Stimulated activated CD8-positive, alpha-beta memory T cell treated with anti-CD3 and anti-CD28 coated beads, Interleukin-4, amount 100 ng/mL, for 48 hours (primary cell): Measurements from ENCODE around the gene ENTPD2.

ENCODE experiments used
- DNase-seq: peaks from one replicate; pipeline ENCODE4 v3.0.0-alpha.2; 2020

The ENTPD2 gene

DNA sequence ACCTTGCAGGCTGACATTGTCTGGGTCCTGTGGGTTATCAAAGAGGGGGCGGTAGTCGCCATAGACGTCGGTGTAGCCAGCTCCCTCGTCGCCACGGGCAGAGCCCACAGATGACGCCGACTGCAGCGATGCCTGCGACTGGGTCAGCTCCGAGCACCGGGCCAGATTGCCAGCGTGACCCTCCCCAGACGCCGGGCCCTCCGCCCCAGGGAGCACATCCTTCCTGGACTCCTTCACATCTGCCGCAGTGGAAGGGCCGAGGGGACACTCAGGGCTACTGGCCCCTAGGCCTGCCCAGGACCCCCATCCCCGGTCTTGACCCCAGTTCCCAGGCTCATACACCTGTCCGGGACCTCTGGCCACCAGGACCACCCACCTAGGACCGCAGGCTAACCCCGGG, 39.7 kb downstream of the ENTPD2 start:
- no peak for DNase-seq

DNA sequence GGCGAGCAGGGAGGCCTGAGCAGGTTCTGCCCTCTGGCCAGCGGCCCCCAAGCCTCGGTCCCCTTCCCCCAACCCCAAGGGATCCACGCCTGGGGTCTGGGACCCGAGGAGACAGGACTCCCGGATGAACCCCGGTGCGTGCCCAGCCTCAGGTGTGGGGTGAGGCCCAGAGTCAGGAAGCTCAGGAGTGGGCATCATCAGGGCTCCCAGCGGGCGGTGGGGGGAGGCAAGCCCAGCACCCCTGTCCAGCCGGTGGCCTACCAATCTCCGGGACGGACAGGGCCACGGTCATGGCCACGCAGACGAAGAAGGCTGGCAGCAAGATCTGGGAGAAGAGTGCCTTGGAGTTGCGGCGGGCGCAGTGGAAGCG, 40.3 kb downstream of the ENTPD2 start:
- DNase-seq = no peak

DNA sequence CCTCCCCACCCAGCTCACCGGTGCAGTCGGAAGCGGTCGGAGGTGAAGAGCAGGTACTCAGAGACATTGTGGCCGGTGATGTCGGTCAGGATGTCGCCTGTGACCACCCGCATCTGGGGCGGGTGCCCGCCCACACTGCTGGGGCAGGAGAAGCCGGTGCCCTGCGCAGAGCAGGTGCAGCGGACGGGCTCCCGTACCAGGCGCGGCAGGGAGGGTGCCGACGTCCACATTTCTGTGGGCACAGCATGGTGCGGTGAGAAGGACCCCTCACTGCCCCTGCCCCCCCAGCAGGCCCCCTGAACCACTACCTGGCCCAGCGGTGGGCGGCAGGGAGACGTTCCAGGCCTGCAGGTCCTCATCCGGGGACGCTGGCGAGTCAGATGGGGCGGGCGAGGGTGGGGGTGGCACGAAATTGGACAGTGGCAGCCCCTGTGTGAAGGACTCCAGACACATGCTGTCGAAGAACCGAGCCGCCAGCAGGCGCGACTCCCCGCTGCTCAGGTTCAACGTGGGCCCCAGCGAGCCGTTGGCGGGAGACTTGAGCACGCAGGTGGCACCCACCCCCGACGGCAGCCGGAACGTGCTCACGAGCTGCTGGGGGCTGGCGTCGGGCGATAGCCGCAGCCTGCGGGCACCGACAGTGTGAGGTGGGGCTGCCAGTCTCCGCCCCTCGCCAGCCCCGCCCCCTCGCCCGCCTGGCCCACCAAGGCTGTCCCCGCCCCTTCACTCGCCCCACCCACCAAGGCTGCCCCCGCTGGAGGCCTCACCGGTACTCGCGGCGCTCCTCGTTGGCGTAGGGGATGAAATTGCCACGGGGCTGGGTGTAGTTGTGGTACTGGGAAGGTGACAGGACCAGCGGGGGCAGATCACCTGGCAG, 40.9 kb downstream of the ENTPD2 start:
- DNase-seq = no peak

DNA sequence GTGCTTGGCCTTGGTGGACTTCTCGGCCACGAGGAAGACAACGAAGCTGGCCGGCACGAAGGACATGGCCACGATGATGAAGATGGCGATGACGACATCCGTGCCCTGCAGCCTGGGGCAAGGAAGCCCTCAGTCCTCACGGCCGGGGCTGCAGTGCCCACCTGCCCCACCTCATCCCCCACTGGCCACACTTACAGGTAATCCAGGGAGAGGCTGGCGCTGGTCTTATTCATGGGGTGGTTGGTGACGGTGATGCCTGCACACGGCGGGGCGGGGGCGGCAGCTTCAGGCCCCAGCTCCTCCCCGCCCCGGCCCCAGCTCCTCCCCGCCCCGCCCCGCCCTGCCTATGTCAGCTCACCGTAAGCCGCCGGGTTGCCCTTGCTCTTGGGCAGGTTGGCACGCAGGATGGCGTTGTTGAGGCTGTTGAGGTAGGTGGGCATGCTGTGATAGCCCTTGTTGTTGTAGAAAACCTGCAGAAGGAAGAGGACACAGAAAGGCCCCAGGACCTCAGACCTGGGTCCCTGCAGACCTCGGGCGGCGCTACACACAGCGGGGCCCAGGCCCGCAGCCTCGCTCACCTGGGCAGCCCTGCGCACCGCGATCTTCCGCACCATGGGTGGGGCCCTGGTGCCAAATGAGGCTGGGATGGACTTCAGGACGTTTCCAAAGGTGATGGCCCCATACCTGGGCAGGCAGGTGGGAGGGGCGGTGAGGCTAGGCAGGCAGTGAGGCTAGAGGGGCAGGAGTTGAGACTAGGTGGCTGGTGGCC, 41.8 kb downstream of the ENTPD2 start:
- DNase-seq = no peak

DNA sequence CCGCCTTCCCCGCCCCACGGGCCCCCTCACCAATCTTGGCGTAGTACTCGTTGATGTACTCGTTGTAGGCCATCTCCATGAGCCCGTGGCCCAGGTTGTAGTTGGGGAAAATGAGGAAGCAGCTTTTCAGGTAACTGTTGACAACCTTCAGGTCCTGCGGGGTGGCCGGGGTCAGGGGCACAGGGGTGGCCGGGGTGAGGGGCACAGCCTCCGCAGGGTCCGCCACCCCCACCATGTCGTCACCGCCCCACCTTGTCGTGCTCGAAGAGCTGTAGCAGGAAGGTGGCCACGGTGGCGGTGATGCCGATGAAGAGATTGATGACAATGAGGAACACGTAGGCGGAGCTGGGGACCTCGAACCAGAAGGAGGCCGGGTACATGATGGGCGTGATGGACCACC, 42.7 kb downstream of the ENTPD2 start:
- no peak for DNase-seq

DNA sequence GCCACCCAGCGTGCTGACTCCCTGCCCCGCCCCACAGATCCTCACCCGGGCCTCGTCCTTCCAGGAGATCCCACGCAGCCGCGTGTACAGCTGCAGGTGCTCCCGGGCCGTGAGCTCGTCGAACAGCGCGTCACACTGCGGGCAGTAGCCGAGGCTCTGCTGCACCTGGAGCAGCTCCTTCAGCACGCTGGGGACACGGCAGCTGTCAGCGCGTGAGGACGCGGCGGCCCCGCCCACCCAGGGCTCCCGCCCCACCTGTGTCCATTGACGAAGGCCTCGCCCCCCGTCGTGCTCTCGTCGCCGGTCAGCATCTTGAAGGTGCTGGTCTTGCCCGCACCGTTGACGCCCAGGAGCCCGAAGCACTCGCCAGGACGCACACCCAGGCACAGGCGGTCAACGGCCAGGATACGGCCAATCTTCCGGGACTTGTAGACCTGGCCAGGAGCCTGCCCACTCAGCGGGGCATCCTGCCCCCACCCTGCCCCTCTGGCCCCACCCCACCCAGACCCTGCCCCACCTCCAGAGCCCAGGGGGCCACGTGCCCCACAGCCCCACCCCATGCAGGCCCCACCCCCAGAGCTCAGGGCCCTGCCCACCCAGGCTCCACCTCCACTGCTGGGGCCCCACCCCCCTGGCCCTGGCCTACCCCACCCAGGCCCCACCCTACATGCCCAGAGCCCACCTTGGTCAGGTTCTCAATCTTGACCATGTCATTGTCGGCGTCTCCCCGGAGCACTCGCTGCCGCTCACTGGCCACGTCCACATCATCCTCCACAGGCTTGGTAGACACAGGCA, 43.7 kb downstream of the ENTPD2 start:
- DNase-seq = no peak

DNA sequence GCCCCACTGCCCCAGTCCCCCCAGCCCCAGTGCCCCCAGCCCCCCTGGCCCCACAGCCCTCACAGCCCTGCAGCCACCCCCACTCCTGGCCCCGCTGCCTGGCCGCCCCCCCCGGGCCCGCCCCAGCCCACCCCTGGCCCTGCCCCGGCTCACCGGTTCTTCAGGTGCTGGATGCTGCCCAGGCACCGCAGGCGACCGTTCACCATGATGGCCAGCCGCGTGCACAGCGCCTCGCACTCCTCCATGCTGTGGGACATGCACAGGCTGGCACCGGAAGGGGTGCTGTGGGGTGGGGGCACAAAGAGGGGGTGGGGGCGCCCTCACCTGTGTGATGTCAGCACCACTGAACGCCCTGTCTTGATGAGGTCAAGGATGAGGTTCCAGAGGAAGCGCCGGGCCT, 44.6 kb downstream of the ENTPD2 start:
- DNase-seq = no peak

DNA sequence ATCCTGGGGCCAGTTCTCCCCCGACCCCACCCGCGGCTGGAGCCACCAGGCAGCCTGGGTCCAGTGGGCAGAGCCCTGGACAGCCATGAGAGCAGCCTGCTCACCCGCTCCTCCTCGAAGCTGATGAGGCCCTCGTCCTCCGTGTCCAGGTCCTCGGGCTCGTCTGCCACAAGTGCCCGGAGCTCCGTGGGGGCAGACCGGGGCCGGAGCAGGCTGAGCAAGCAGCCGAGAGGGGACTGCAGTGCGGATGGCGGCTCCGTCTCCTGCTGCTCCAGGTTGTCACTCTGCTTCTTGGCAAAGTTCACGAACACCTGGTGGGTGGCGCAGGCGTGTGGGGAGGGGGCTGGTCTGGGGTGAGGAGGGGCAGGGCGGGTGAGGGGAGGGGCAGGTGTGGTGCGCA, 45.5 kb downstream of the ENTPD2 start:
- no peak for DNase-seq

DNA sequence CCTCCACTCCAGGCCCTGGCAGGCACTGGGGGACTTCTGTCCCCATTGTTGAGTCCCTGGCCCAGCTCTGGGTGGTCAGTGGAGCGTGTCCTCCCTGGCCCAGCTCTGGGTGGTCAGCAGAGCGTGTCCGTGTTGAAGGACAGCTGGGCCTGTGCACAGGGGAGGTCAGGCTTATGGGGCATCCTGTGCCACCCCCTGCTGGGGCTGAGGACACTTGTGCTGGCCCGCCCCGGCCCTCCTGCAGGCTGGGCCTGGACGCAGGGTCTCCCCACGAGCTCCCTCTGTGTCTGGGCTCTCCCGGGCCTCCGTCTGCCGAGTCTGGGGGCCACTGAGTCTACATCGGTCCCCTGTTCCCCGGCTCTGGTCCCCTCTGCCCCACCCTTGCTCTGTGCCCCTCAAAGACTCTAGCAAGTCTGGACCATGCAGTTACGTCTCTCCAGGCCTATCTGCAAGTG, 46.0 kb downstream of the ENTPD2 start:
- DNase-seq = no peak

DNA sequence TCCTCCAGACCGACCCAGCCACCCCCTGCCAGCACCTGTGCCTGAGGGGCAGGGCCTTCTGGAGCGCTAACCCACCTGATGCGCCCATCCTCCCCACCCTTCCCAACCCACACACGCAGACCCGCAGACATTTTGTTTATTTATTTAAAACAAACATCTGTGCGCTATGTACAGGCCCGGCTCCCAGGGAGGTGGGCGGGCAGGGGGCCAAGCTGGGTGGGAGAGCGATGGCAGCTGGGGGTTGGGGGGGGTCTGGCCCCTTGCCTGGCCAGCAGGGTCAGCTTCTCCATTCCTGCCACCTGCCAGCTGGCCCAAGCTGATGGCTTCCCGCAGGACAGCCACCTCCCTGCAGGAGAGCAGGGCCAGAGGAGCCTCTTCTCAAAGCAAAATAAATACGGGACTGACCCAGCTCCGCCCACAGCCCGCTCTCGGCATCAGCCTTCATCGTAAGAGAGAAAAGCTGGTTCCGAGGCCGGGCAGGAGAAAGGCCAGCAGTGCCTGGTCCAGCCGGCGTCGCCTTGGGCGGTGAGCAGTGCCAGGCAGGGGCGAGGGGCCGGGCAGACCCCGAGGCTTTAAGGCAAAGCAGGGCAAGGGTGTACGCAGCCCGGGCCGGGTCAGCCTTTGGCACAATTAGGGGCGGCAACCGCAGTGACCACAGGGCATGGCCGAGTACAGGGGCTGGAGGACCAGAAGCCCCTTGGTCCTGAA, 46.6 kb downstream of the ENTPD2 start:
- DNase-seq = no peak

DNA sequence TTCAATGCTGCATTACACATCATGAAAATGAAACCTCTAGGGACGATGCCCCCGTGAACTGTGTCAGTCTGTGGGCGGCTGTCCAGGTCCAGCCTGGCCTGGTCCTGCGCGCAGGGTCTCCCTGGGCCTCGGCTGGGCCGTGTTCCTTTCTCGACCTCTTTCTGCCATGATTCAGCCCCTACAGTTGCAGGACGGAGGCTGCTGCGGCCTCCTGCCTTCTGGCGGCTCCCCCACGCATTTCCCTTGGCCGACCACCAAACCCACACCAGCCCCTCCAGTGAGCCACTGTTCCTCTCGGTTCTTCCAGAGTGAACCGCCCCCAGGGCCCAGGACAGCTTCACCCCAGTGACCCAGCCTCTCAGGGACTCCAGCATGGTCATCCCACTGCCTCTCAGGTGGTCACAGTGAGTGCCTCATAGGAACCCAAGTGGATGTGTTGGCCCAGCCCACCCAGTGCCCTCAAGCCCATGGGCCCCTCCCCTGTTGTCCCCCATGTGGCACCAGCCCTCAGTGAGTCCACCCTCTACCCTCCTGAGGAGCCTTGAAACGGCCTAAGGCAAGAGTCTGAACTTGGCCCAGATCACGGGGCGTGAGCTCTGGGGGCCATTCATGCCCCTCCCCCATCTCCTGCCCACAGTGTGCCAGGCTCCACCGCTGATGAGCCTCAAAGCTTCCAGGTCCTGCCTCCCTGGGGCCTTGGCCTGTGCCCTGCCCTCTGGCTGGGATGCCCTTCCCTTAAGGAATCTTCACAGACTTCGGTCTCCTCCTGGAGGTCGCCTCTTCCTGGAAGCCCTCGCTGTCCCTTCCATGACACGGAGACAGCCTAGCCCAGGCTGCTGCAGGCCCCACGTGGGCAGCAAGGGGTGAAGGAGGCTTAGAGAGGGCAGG, 47.5 kb downstream of the ENTPD2 start:
- peak; percentile 53 for DNase-seq

DNA sequence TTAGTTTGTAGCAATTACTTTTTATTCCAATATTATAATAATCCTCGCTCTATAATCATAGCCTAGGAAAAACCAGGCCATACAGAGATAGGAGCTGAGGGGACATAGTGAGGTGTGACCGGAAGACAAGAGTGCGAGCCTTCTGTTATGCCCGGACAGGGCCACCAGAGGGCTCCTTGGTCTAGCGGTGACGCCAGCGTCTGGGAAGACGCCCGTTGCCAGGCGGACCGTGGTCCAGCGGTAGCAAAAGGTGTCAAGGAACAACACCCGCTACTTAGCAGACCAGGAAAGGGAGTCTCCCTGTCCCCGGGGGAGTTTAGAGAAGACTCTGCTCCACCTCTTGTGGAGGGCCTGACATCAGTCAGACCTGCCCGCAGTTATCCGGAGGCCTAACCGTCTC, 49.6 kb downstream of the ENTPD2 start:
- DNase-seq = peak; percentile 45

DNA sequence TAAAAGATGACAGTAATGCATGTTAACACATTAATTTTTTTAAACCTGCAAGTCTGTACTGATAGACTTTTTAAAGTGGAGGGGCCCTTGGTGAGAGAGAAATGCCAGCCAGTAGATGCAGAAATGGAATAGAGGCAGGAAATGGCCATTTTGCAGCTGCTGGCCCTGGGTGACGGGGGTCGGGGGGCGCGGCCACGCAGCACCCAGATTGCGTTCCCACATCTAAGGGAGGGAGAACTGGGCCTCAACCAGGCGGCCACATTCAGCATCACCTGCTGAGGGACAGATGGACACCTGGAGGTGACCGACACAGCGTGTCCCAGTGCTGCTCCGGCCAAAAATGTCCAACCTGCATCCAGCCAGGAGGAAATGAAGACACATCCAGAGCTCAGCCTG, 51.2 kb downstream of the ENTPD2 start:
- no peak for DNase-seq

DNA sequence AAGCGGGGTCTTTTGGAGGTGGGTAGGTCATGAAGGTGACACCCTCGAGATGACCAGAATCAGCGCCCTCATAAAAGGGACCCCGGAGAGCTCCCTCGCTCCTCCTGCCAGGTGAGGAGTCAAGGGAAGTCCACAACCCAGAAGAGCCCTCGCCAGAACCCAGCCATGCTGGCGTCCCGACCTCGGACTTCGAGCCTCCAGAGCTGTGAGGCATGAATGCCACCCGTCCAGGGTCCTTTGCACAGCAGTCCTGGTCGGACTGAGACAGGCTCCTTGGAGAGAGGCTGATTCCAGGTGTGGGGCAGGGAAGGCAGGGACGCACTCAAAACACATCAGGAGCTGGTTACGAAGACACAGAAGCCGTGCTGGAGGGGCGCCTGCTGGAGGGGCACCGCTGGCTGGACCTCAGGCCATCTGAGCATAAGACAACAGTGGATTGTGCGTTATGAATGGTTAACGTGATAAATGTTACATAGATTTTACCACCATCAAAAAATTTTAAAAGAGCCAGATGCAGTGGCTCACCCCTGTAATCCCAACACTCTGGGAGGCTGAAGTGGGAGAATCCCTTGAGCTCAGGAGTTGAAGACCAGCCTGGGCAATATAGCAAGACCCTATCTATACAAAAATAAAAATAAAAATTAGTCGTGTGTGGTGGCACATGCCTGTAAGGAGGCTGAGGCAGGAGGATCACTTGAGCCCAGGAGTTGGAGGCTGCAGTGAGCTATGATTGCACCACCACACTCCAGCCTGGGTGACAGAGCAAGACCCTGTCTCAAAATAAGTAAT, 51.8 kb downstream of the ENTPD2 start:
- no peak for DNase-seq

DNA sequence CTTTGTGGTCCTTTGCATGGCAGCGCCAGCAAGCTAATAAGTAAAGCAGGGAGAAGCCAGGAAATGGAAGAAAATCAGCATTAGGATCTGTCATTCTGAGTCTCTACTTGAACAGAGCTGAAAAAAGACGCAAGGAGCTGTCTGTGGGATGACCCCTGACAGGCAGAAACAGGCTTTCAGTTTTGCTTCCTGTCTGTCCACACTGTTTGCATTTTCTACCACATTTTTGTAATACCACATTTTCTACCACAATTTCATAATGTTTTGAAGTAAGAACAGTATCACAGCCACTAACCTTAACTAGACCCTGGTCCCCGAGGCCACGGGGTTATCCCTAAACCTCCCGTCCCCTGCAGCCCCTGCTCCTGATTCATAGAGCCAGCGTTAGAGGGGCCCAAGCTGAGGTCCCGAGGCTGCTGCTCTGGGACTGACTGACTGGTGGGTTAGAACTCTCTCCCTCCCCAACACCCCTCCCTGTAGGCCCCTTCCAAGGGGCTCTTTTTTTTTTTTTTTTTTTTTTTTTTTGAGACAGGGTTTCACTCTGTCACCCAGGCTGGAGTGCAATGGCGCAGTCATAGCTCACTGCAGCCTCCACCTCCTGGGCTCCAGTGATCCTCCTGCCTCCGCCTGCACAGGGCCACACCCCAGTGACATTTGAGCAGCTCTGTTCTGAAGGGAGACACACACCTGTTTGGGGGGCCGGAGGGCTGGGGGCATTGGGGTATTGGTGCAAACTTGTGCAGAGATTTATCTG, 53.5 kb downstream of the ENTPD2 start:
- peak; percentile 64 for DNase-seq
